ENCODE data around the gene DAGLA.

Gene DAGLA

GRCh38 chr11:61761440-61762222 lies 81.4 kb downstream of the DAGLA start:
- Histone ChIP-seq H3K27me3 (ENCODE audit: insufficient read depth, low read depth, severe bottlenecking) (no peaks in the 10 kb centered on the region), H3K27ac (no peak overlapping the region; the same call in 1 of the 2 replicates), H3K4me3 (ENCODE audit: low read depth, low read length) (no peak overlapping the region), H3K9me3 (ENCODE audit: severe bottlenecking) (no peaks in the 10 kb centered on the region), H3K36me3 (no peaks in the 10 kb centered on the region)
- DNase-seq = no peak
- TF ChIP-seq CTCF (IDR thresholded peaks at IDR 0.05; ENCODE audit: low read depth, low read length) = no peak

- H3K9me3 ChIP-seq (ENCODE audit: severe bottlenecking) = no peaks in the 10 kb centered on the region
- DNase-seq = no peak
- no peak for TF ChIP-seq CTCF (IDR thresholded peaks at IDR 0.05; ENCODE audit: low read depth, low read length)
- no peaks in the 10 kb centered on the region for H3K27me3 ChIP-seq (ENCODE audit: insufficient read depth, low read depth, severe bottlenecking)
- H3K27ac ChIP-seq = no peak overlapping the region; the same call in 1 of the 2 replicates
- no peak overlapping the region for H3K4me3 ChIP-seq (ENCODE audit: low read depth, low read length)
- H3K36me3 ChIP-seq = no peaks in the 10 kb centered on the region
Observed at GRCh38 chr11:61762223-61762615, 82.0 kb downstream of the DAGLA start.

GRCh38 chr11:61762798-61763197 lies 82.6 kb downstream of the DAGLA start:
- no peak overlapping the region; the same call in none of the 2 replicates for H3K27ac ChIP-seq
- TF ChIP-seq CTCF (IDR thresholded peaks at IDR 0.05; ENCODE audit: low read depth, low read length) = no peak

GRCh38 chr11:61763930-61764605 lies 83.9 kb downstream of the DAGLA start:
- Histone ChIP-seq H3K27ac (no peak overlapping the region), H3K4me3 (ENCODE audit: low read depth, low read length) (no peak overlapping the region), H3K27me3 (ENCODE audit: insufficient read depth, low read depth, severe bottlenecking) (no peaks in the 10 kb centered on the region), H3K36me3 (no peaks in the 10 kb centered on the region), H3K9me3 (ENCODE audit: severe bottlenecking) (no peaks in the 10 kb centered on the region)
- DNase-seq = no peak
- no peak for TF ChIP-seq CTCF (IDR thresholded peaks at IDR 0.05; ENCODE audit: low read depth, low read length)

More at GRCh38 chr11:61762798-61763197, 82.6 kb downstream of the DAGLA start:
- Histone ChIP-seq H3K27me3 (ENCODE audit: insufficient read depth, low read depth, severe bottlenecking) (no peaks in the 10 kb centered on the region), H3K9me3 (ENCODE audit: severe bottlenecking) (no peaks in the 10 kb centered on the region), H3K4me3 (ENCODE audit: low read depth, low read length) (no peak overlapping the region), H3K36me3 (no peaks in the 10 kb centered on the region)
- DNase-seq = peak; percentile 31

- peak; percentile 50 for TF ChIP-seq CTCF (IDR thresholded peaks at IDR 0.05; ENCODE audit: low read depth, low read length)
Observed at GRCh38 chr11:61764606-61765260, 84.5 kb downstream of the DAGLA start.

More at GRCh38 chr11:61764606-61765260, 84.5 kb downstream of the DAGLA start:
- no peaks in the 10 kb centered on the region for H3K27me3 ChIP-seq (ENCODE audit: insufficient read depth, low read depth, severe bottlenecking)
- peak; percentile 39 for DNase-seq
- H3K27ac ChIP-seq = peak overlapping the region; percentile 18; the same call in 1 of the 2 replicates
- H3K9me3 ChIP-seq (ENCODE audit: severe bottlenecking) = no peaks in the 10 kb centered on the region
- no peaks in the 10 kb centered on the region for H3K36me3 ChIP-seq
- no peak overlapping the region for H3K4me3 ChIP-seq (ENCODE audit: low read depth, low read length)

Data from WERI-Rb-1 (cell line).